Fibroblast of villous mesenchyme (primary cell): Measurements from ENCODE around the gene ALDH1A2. TPM values are rescaled to one million over a fixed set of nuclear protein-coding genes. Genes with fewer than 3 reads are reported as not detected.
"Not testable (repeated sequence)": the region's sequence is repeated elsewhere in the genome, so short reads cannot be mapped to it uniquely, and the experiment has no call there.

Source experiments
- DNase-seq: peaks from one replicate; pipeline ENCODE4 v3.0.0-alpha.2; 2010; ENCODE audit warnings: low read depth
- H3K4me3 ChIP-seq: 2 replicates; pipeline ENCODE4 v1.5.1; 2011; ENCODE audit warnings: low read depth, mild to moderate bottlenecking, low read length
- total RNA-seq: library from RNA; depleted of rRNA; stranded (reverse); fragments of >200 nt; gene quantifications from 2 replicates; pipeline ENCODE4 v1.2.3, GENCODE V29; 2012
- TF ChIP-seq, protein P1 (sequence below): IDR thresholded peaks from 2 replicates; pipeline ENCODE4 v1.5.1; 2012; ENCODE audit warnings: low read depth, mild to moderate bottlenecking, low read length; ENCODE audit not compliant: insufficient read depth

The ALDH1A2 gene
- total RNA-seq, 1 donor, result 8.2 TPM

DNA sequence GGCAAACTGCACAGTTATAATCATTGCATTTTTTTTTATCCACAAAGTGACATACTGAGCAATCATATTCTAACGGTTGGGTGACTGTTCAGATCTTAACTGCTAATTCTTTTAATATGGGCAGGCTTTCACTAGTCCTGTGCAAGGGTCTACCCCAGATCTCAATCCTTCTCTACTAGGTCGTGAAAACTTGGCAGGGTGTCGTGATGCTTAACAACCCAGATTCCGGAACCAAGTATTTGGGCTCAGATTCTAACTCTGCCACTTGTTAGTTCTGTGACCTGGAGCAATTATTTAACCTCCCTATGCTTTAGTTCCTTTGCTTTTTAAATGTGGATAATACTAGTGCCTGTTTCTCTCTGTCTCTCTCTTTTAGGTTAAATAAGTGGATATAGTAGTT, 16.4 kb upstream of the ALDH1A2 start:
- DNase-seq, result no peak
- H3K4me3 ChIP-seq, result no peak overlapping the region
- TF ChIP-seq, protein P1, sequence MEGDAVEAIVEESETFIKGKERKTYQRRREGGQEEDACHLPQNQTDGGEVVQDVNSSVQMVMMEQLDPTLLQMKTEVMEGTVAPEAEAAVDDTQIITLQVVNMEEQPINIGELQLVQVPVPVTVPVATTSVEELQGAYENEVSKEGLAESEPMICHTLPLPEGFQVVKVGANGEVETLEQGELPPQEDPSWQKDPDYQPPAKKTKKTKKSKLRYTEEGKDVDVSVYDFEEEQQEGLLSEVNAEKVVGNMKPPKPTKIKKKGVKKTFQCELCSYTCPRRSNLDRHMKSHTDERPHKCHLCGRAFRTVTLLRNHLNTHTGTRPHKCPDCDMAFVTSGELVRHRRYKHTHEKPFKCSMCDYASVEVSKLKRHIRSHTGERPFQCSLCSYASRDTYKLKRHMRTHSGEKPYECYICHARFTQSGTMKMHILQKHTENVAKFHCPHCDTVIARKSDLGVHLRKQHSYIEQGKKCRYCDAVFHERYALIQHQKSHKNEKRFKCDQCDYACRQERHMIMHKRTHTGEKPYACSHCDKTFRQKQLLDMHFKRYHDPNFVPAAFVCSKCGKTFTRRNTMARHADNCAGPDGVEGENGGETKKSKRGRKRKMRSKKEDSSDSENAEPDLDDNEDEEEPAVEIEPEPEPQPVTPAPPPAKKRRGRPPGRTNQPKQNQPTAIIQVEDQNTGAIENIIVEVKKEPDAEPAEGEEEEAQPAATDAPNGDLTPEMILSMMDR, result no peak

DNA sequence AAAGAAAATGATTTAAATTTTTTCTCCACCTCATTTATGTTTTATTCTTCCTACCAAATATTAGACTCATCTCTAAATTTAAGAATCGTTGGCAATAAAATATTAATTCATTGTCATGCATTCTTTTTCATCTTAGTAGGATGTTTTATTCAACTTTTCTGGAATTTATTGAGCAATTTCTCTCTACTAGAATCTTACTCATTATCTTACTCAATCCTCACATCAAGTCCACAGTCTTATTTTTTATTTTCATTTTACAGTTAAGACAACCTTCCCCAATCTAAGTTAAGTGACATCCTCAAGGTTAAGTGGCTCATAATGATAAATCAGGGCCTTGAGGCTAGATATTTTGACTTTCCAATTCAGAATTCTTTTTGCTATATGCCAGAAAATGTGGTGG, 15.9 kb upstream of the ALDH1A2 start:
- TF ChIP-seq, protein P1, result no peak
- H3K4me3 ChIP-seq, result no peak overlapping the region
- DNase-seq, result peak; percentile 47

DNA sequence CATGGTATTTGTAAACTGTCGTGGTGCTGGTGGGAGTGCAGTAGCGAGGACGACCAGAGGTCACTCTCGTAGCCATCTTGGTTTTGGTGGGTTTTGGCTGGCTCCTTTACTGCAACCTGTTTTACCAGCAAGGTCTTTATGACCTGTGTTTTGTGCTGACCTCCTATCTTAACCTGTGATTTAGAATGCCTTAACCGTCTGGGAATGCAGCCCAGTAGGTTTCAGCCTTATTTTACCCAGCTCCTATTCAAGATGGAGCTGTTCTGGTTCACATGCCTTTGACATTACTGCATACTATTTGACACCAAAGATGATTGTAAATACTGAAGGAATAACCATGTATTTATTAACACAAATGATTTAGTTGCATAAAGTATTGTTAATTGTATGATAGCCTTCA, 15.4 kb upstream of the ALDH1A2 start:
- DNase-seq, H3K4me3 ChIP-seq: not testable (repeated sequence)

DNA sequence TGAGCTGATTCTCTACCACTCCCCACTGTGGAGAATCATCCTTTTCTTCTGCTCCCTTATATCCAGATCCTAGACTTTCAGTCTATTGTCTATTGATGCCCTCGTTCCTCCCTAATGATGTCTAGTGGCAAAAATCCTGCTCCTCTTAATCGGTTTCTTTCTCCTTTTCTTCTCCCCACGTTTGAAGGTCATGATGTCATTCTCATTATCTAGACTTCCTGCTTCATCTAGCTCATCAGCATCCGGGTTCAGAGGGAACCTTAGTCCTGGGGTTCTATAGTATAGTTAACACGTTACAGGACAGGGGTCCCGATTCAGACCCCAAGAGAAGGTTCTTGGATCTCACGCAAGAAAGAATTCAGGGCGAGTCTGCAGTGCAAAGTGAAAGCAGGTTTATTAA, 14.9 kb upstream of the ALDH1A2 start:
- TF ChIP-seq, protein P1, result no peak
- H3K4me3 ChIP-seq, result no peak overlapping the region
- no peak for DNase-seq

DNA sequence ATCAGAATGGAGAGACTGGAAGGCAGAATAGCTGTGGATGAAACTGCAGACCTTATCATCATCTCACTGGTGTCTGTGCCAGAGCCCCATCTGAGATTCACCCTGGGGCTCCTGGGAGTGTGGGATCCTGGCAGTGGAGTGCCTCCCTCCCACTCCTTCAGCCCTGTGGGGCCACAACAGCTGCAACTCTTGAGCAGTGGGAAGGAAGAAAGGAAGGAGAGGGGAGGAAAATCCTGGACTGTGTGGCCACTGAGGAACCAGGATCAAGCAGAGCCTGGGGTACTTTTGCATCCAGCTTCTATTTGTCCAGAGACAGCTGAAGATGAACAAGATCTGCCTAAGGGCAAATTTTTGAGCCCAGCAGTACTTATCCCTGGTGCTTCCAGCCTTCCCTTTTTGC, 13.1 kb upstream of the ALDH1A2 start:
- no peak for DNase-seq
- TF ChIP-seq, protein P1, result no peak
- H3K4me3 ChIP-seq, result no peak overlapping the region

DNA sequence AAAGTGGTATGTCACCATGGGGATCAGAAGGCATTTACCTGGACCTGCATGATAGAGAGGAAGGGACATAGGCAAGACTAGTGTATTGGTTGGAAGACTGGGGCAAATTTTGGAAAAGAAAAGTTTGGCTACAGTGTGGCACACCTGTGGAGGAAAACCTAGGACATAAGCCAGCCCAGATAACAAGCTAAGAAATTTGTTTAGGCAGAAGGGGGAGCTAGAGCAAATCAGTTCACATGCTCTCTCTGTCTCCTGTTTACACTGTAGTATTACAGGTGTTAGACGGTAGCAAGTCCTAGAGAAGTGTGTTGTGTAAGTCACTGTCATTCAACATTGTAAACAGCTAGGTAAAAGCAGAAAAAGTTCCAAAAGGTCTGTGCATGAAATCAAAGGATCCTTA, 11.9 kb upstream of the ALDH1A2 start:
- no peak overlapping the region for H3K4me3 ChIP-seq
- DNase-seq, result no peak
- TF ChIP-seq, protein P1, result peak; percentile 27

DNA sequence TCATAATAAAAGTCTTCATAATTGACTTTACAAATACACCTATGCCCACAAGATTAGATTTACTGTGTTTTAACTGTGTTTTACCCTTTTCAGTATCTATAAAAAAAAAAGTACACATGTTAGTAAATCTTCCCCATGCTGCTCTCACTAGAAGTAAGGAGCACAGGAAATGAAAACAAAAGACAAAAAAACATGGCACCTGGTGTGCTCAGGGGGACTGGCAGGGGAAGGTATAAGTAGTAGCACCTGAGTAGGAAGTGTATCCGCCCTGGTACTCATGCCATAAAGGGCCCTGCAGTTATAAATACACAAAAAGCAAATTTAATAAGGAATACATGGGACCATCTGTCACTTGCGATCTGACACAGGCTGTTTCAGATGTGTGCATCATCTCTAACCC, 8.9 kb upstream of the ALDH1A2 start:
- no peak for DNase-seq
- no peak overlapping the region for H3K4me3 ChIP-seq
- TF ChIP-seq, protein P1, result no peak
